NCI-H345 (cell line): ENCODE measurements around the gene MYL6B.

ENCODE experiments used
- DNase-seq: peaks from one replicate; lab custom pipeline; 2025; lab: John Stamatoyannopoulos, UW

MYL6B gene

GRCh38 chr12:56122637-56123036 lies 29.8 kb upstream of the MYL6B start:
- DNase-seq, result no peak

GRCh38 chr12:56124133-56124532 lies 28.3 kb upstream of the MYL6B start:
- DNase-seq, result no peak

- no peak for DNase-seq
Observed at GRCh38 chr12:56126732-56127239, 25.6 kb upstream of the MYL6B start.

GRCh38 chr12:56127485-56127887 lies 24.9 kb upstream of the MYL6B start:
- no peak for DNase-seq

- peak; percentile 100 for DNase-seq
Observed at GRCh38 chr12:56127888-56128669, 24.3 kb upstream of the MYL6B start, which contains the start of gene ESYT1. Gene ESYT1 (plus strand): TSS chr12:56128267. CDS start chr12:56128320, 53 bp downstream.

- no peak for DNase-seq
Observed at GRCh38 chr12:56128670-56129205, 23.6 kb upstream of the MYL6B start.

GRCh38 chr12:56129206-56129941 lies 23.0 kb upstream of the MYL6B start:
- peak; percentile 41 for DNase-seq

GRCh38 chr12:56129942-56130495 lies 22.4 kb upstream of the MYL6B start:
- DNase-seq, result no peak

GRCh38 chr12:56130876-56131275 lies 21.5 kb upstream of the MYL6B start:
- DNase-seq, result no peak

- DNase-seq, result no peak
Observed at GRCh38 chr12:56134897-56135296, 17.5 kb upstream of the MYL6B start.

GRCh38 chr12:56137853-56138571 lies 14.4 kb upstream of the MYL6B start:
- DNase-seq, result no peak

- DNase-seq, result no peak
Observed at GRCh38 chr12:56141946-56142784, 10.2 kb upstream of the MYL6B start.

GRCh38 chr12:56143217-56143616 lies 9.2 kb upstream of the MYL6B start:
- no peak for DNase-seq

GRCh38 chr12:56143870-56144269 lies 8.5 kb upstream of the MYL6B start:
- DNase-seq, result no peak

GRCh38 chr12:56145217-56145616 lies 7.2 kb upstream of the MYL6B start:
- DNase-seq, result no peak

GRCh38 chr12:56146492-56147460 lies 5.6 kb upstream of the MYL6B start:
- DNase-seq, result no peak

GRCh38 chr12:56150563-56150962 lies 1.8 kb upstream of the MYL6B start:
- no peak for DNase-seq

GRCh38 chr12:56151672-56152131 lies 685 bp upstream of the MYL6B start:
- DNase-seq, result peak; percentile 63
